SKM-1 treated with dmso at 0.1 percent for 144 hours (cell line): ENCODE results near the gene TBX6.
"Not testable (repeated sequence)": the region's sequence is repeated elsewhere in the genome, so short reads cannot be mapped to it uniquely, and the experiment has no call there.

Experiments
- DNase-seq: peaks from one replicate; lab custom pipeline; 2025; ENCODE audit not compliant: unreplicated experiment; lab: John Stamatoyannopoulos, UW

TBX6 gene

GRCh38 chr16:30066761-30067583 lies 24.8 kb downstream of the TBX6 start:
- no peak for DNase-seq

- no peak for DNase-seq
These were observed 25.6 kb downstream of the TBX6 start for GRCh38 chr16:30065943-30066760.

DNA sequence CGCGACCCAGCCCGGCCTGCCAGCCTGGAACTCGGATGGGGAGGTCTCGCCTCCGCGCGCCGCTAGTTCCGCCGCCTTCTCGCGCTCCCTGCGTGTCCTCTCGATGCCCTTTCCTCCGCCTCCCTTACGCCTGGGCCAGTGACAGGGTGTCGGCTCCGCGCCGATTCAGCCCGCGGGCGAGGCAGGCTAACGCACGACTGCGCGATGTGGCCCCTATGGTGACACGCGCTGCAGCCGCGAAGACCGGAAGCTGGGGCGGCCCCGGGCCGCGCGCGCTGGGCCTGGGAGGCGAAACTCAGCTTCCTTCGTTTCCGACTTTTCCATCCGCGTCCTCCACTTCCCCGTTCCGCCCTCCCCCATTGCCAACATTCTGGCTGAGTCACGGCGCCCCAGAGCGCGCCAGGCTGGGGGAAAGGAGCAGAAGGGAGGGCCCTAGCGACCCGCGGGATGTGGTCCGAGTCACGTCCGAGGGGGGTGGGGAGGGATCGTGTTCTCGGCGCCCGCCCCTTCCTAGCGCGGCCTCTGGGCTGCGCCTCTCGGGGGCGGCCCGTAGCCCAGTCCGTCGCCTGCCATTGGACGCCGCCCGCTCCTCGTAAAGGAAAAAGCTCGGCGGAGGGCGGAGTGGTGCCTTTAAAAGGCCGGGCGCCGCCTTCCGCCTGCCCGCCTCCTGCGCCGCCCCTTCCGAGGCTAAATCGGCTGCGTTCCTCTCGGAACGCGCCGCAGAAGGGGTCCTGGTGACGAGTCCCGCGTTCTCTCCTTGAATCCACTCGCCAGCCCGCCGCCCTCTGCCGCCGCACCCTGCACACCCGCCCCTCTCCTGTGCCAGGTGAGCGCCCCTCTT lies 26.4 kb downstream of the TBX6 start, which contains the start of gene ALDOA:
TSS of gene ALDOA (plus strand) at position 659 of the 841 bp plus-strand sequence. CDS start 1,138 bp downstream, outside the sequence.
- peak; percentile 97 for DNase-seq

DNA sequence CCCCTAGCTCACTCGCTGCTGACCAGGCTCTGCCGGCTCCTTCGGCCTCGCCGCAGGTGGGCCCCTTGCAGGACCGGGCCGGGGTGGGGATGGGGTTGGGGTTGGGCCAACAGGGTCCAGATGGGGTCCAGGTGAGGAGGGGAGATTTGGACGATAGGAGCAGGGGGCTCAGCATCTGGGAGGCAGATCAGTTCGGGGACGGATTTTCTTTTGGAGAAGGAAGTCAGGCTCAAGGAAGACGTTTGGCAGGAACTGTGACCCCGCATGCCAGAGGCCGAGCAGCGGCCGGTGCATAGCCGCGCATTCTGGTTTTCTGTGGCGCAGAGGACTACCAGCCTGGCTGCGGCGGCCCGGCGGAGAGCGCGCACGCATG lies 27.0 kb downstream of the TBX6 start:
- DNase-seq: no peak

DNA sequence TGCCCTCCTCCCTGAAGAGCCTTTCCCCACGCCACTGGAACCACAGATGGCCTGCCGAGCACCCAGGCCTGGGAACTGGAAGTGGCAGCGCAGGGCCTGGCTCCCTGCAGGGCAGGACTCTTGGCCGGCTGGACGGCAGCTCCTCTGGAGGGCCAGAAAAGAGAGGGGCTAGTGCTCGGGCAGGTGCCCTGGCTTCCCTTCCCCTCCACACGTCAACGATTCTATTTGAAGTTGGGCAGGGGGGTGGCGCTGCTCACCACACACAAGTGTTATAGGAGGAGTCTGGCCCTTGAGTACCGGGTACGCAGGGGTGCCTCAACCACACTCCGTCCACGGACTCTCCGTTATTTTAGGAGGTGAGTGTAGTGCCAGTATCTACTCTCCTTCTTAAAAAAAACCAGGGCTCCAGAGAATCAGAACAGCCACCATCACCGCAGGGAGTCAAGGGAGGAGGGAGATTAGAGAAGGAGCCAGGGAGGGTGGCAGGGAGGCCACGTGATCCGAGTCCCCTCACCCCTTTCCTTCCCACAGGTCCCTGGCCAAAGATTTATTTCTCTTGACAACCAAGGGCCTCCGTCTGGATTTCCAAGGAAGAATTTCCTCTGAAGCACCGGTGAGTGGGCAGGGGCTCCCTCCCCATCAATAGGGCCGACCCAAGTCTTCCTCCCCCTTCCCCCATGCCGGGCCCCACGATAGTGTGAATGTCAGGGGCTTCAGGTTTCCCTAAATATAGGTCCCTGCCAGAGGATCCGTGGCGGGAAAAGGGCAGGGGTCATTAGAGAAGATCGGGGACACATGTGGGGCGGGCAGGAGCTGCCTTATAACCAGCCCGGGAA lies 27.6 kb downstream of the TBX6 start:
- peak; percentile 65 for DNase-seq

- DNase-seq: no peak
These were observed 28.3 kb downstream of the TBX6 start for GRCh38 chr16:30063278-30063892.

DNA sequence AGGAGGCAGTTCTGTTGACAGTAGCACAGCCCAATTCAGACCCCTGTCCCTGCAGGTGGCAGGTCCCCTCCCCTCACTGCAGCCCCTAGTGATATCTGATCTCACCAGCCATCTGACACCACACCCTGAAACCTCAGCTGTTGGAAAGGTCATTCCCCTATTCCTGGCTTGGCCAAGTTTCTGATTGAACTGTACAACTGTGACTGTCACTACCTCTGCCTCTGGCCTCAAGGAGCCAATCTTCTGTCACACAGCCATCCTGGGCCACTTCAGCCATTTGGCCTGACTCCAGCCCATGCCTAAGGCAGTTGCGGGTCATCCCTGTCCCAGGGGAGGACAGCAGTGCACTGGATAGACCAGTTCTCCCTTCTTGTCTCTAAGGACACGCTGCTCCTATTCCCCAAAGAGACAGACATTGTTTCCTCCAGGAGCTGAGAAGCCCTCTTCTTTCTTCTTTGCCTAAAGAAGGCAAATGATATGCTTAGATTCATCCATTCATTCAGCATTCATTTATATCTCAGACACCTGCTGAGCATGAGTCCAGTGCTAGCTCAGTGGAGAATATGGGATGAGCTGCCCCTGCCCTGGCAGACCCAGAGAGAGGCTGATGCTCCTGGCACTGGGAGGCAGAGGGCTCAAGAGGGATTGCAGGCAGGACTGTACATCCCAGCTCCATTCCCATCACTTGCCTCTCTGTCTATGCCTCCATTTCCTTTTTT lies 30.7 kb downstream of the TBX6 start:
- DNase-seq: no peak

- no peak for DNase-seq
These were observed 31.4 kb downstream of the TBX6 start for GRCh38 chr16:30060346-30060745.

DNA sequence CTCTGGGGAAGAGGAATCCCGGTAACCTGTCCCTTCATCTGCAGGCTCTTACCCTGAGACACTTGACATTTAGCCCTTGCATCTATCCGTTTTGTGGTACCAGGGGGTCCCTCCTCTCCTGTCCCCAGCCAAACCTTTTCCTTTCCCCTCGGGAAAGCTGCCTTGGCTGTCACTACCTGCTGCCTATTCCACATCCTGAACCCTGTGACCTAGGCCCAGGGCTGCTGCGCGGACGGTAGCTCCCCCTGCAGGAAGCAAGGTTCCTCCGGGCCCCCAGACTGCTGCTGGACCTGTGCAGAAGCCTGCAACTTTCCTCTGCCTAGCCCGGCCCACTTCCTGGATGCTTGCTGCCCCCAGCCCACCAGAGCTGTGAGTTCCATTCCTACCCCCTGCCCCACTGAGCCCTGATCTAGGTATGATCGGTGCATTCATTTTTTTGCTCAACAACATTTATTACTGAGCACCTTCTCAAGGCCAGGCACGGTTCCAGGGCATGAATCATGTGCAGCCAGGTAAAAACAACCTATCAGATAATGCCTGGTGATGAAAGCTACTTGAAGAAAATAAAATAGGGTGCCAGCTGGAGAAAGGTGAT lies 36.7 kb downstream of the TBX6 start:
- no peak for DNase-seq

DNA sequence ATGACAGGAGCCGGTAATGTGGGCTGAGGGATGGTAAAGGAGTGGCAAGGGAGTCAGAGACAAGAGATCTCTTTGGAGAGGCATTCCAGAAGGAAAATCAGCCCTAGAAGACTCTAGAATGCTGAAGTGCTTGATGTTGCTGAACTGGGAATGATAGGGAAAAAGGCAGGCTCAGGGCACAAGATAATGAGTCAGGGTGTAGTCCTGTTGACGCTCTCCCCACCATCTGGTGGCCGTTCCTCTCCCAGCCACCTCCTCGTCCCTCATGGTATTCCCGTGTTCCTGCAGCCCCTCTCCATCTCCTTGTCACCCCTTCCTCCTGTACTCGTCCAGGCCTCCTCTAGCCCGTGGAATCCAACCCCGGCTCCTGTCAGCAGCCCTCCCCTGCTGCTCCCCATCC lies 37.3 kb downstream of the TBX6 start:
- DNase-seq: no peak

GRCh38 chr16:30053376-30054015 lies 38.2 kb downstream of the TBX6 start:
- DNase-seq: no peak

DNA sequence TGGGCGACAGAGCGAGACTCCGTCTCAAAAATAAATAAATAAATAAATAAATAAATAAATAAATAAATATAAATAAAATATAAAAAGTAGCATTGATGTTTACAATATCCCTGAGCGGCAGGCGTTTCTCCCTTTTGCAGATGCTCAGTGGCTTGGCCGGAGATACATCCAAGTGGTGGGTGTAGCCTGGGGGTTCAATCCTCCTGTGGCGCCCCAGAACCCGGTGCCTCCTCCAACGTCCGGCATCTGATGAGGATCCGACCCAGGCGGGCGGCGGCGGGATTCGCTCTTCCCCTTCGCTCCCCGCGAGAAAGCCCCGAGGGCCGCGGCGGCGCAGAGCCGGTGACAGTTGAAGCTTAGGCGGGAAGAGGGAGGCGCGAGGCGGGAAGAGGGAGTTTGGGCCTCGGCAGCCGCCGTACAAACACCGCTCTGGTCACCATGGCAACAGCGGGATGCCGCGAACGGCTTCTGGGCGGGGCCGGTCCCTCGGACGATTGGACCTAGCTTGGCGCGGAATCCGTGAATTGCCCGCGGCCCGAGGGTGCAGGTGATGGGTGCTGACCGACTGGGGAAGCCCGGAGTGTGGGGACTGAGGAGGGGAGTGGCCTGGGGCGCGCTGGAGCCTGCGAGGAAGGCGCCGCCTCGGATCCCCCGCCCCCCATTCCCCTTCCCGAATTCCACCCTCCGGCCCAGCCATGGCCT lies 38.9 kb downstream of the TBX6 start:
- DNase-seq: peak; percentile 92

- DNase-seq: no peak
These were observed 40.2 kb downstream of the TBX6 start for GRCh38 chr16:30051518-30051917.

DNA sequence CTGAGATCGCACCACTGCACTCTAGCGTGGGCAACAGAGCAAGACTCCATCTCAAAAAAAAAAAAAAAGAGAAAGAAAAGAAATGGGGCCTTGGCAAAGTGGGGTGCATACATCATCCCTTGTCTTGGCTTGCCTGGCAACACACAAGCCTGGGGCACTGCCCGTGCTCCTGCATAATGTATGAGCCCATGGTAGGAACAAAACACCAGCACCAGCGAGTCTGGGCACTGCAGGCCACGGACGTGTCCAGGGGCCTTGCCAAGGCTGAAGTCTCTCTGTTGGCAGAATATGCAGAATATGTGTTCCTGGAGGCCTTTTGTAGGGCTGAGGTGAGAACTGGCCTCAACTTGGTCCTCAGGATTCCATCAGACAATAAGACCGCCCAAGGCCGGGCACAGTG lies 41.9 kb downstream of the TBX6 start:
- no peak for DNase-seq

DNA sequence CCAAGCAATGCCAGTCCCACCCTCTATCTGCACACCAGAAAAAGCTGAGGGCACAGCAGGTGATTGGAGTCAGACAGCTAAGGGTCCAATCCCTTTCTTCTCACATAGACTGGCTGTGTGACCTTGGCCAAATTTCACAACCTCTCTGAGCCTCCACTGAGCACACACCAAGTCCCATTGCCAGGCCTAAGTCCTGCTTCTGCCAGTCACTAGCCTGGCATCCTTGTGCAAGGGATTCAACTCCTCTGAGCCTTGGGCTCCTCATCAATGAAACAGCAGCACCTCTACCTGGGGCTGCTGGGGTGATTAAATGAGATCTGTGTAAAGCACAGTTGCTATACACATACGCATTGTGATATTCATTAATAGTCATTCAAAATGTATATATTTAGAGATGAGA lies 45.1 kb downstream of the TBX6 start:
- no peak for DNase-seq

- no peak for DNase-seq
These were observed 45.5 kb downstream of the TBX6 start for GRCh38 chr16:30046178-30046577.

- no peak for DNase-seq
These were observed 49.9 kb downstream of the TBX6 start for GRCh38 chr16:30041841-30042240.

DNA sequence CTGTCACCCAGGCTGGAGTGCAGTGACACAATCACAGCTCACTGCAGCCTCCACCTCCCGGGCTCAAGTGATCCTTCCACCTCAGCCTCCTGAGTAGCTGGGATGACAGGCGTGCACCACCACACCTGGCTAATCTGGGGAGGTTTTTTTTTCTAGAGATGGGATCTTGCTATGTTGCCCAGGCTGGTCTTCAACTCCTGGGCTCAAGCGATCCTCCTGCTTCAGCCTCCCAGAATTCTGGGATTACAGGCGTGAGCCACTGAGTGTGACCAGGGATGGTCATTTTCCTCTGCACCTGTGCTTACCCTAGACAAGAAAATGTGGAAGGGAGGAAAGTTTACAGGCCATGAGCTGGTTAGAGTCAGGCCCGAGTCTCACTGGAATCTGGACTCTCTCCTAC lies 51.0 kb downstream of the TBX6 start:
- DNase-seq: not testable (repeated sequence)
